SK-N-SH (cell line): ENCODE results near the gene PHLDB2.

Source experiments
- CTCF ChIP-seq: fragments of 200-600 bp; sonication (generic); IDR thresholded peaks from 2 replicates; pipeline ENCODE4 v1.6.1; 2017; ENCODE audit warnings: antibody characterized with exemption, mild to moderate bottlenecking, moderate library complexity
- EP300 ChIP-seq, 2 experiments: IDR thresholded peaks; 2 replicates each; pipeline versions ENCODE4 v1.4.0 to v1.6.1; 2012; ENCODE audit warnings: borderline replicate concordance in 1 of 2, low read depth in 1 of 2, low read length in 1 of 2
- FOSL2 ChIP-seq: IDR thresholded peaks from 2 replicates; pipeline ENCODE4 v1.4.0; 2012; ENCODE audit warnings: low read depth, mild to moderate bottlenecking, moderate library complexity, borderline replicate concordance
- JUND ChIP-seq: IDR thresholded peaks from 2 replicates; pipeline ENCODE4 v1.4.0; 2012
- MXI1 ChIP-seq: IDR thresholded peaks from 2 replicates; pipeline ENCODE4 v1.6.1; 2012; ENCODE audit warnings: mild to moderate bottlenecking, low read depth, low read length, improper control_type of control experiment
- POLR2AphosphoS5 ChIP-seq: IDR thresholded peaks from 2 replicates; pipeline ENCODE4 v1.6.1; 2012; ENCODE audit warnings: low read depth, low read length
- RAD21 ChIP-seq: IDR thresholded peaks from 2 replicates; pipeline ENCODE4 v1.6.1; 2012; ENCODE audit warnings: mild to moderate bottlenecking, low read length
- RCOR1 ChIP-seq: fragments of 150-350 bp; IDR thresholded peaks from 2 replicates; pipeline ENCODE4 v1.6.1; 2017; ENCODE audit warnings: antibody characterized with exemption, low read length
- REST ChIP-seq: IDR thresholded peaks from 2 replicates; pipeline ENCODE4 v1.6.1; 2012; ENCODE audit warnings: mild to moderate bottlenecking, low read depth, low read length, moderate library complexity
- SIN3A ChIP-seq: IDR thresholded peaks from 2 replicates; pipeline ENCODE4 v1.6.1; 2012; ENCODE audit warnings: low read depth, mild to moderate bottlenecking, low read length, moderate library complexity, borderline replicate concordance
- TCF12 ChIP-seq: IDR thresholded peaks from 2 replicates; pipeline ENCODE4 v1.4.0; 2012
- ZBTB33 ChIP-seq: IDR thresholded peaks from 2 replicates; pipeline ENCODE4 v1.4.0; 2012; ENCODE audit warnings: low read depth, borderline replicate concordance

- TF ChIP-seq CTCF = no peak
- no peak for TF ChIP-seq SIN3A
- peak; percentile 37; the same call in 1 of the 2 replicates for TF ChIP-seq JUND
- no peak for TF ChIP-seq REST
- TF ChIP-seq ZBTB33 = no peak
- no peak for TF ChIP-seq EP300 (IDR thresholded peaks at IDR 0.05; ENCODE audit: borderline replicate concordance in 1 of 2, low read depth in 1 of 2, low read length in 1 of 2)
- peak; percentile 29; the same call in 1 of the 2 replicates for TF ChIP-seq FOSL2
- TF ChIP-seq TCF12 = peak; percentile 87
- TF ChIP-seq RAD21 = no peak
- no peak for TF ChIP-seq MXI1
- TF ChIP-seq RCOR1 = no peak
- no peak for TF ChIP-seq POLR2AphosphoS5
Observed at GRCh38 chr3:111846039-111846438, 13.0 kb upstream of the PHLDB2 start.
